Kidney epithelial cell (primary cell): ENCODE measurements around the gene CDK14. TPM values are rescaled to one million over a fixed set of nuclear protein-coding genes. Genes with fewer than 3 reads are reported as not detected.

Experiments
- DNase-seq: peaks from one replicate; pipeline ENCODE4 v3.0.0-alpha.2; 2010; ENCODE audit warnings: low read depth
- H3K27me3 ChIP-seq: 2 replicates; pipeline ENCODE4 v1.6.0; 2011; ENCODE audit warnings: low read length; ENCODE audit not compliant: control insufficient read depth, insufficient read depth
- H3K36me3 ChIP-seq: 2 replicates; pipeline ENCODE4 v1.5.1; 2011; ENCODE audit warnings: low read length; ENCODE audit not compliant: control insufficient read depth, insufficient read depth
- H3K4me3 ChIP-seq: 2 replicates; pipeline ENCODE4 v1.5.1; 2011; ENCODE audit warnings: low read depth, mild to moderate bottlenecking, control low read depth, low read length
- CTCF ChIP-seq: IDR thresholded peaks from 2 replicates; pipeline ENCODE4 v1.5.1; 2011; ENCODE audit warnings: mild to moderate bottlenecking, moderate library complexity, low read length, control low read depth, inconsistent platforms; ENCODE audit not compliant: insufficient read depth, poor library complexity, severe bottlenecking
- total RNA-seq: library from RNA; depleted of rRNA; stranded (reverse); fragments of >200 nt; gene quantifications from 2 replicates; pipeline ENCODE4 v1.2.3, GENCODE V29; 2015

Gene CDK14
- total RNA-seq, 1 donor from 2014 or later: 18.2 TPM

- Histone ChIP-seq H3K36me3 (no peaks in the 10 kb centered on the region), H3K4me3 (no peak overlapping the region), H3K27me3 (no peaks in the 10 kb centered on the region)
- no peak for TF ChIP-seq CTCF
- no peak for DNase-seq
Measured at GRCh38 chr7:90821961-90822620, 226.0 kb downstream of the CDK14 start.

GRCh38 chr7:90824386-90825307 lies 228.5 kb downstream of the CDK14 start:
- DNase-seq: no peak
- Histone ChIP-seq H3K36me3 (no peaks in the 10 kb centered on the region), H3K4me3 (no peak overlapping the region), H3K27me3 (no peaks in the 10 kb centered on the region)
- no peak for TF ChIP-seq CTCF

GRCh38 chr7:90825779-90826178 lies 229.7 kb downstream of the CDK14 start:
- no peak for DNase-seq
- Histone ChIP-seq H3K36me3 (no peaks in the 10 kb centered on the region), H3K4me3 (no peak overlapping the region), H3K27me3 (no peaks in the 10 kb centered on the region)
- TF ChIP-seq CTCF: no peak

GRCh38 chr7:90828601-90829000 lies 232.5 kb downstream of the CDK14 start:
- Histone ChIP-seq H3K36me3 (no peaks in the 10 kb centered on the region), H3K27me3 (no peaks in the 10 kb centered on the region), H3K4me3 (no peak overlapping the region)
- DNase-seq: no peak
- no peak for TF ChIP-seq CTCF

GRCh38 chr7:90830308-90830707 lies 234.2 kb downstream of the CDK14 start:
- TF ChIP-seq CTCF: no peak
- Histone ChIP-seq H3K4me3 (no peak overlapping the region), H3K36me3 (no peaks in the 10 kb centered on the region), H3K27me3 (no peaks in the 10 kb centered on the region)
- DNase-seq: no peak
